GM12878 (cell line): ENCODE results near the gene SPART. TPM values are rescaled to one million over a fixed set of nuclear protein-coding genes. Genes with fewer than 3 reads are reported as not detected.
A peak's percentile ranks its signal among the peaks of the same experiment; 100 is the strongest.

Experiments
- CBX5 ChIP-seq: sonication (generic); IDR thresholded peaks from 2 replicates; pipeline ENCODE4 v1.6.1; 2016; ENCODE audit warnings: low read depth, moderate library complexity, mild to moderate bottlenecking, inconsistent platforms
- CHD1 ChIP-seq: IDR thresholded peaks from 2 replicates; pipeline ENCODE4 v1.6.1; 2012; ENCODE audit warnings: low read depth, low read length, improper control_type of control experiment
- CREB1 ChIP-seq: IDR thresholded peaks from 2 replicates; pipeline ENCODE4 v1.6.1; 2012; ENCODE audit warnings: low read depth, mild to moderate bottlenecking, inconsistent platforms
- GATAD2B ChIP-seq: fragments of 450-650 bp; conservative IDR thresholded peaks from 2 replicates; pipeline ENCODE4 v1.6.1; 2017; ENCODE audit warnings: low read depth, mild to moderate bottlenecking, moderate library complexity
- JUNB ChIP-seq: IDR thresholded peaks from 2 replicates; pipeline ENCODE4 v1.6.1; 2016; ENCODE audit warnings: antibody characterized with exemption, mild to moderate bottlenecking
- MEF2A ChIP-seq: IDR thresholded peaks from 2 replicates; pipeline ENCODE4 v1.6.1; 2011; ENCODE audit warnings: low read depth, mild to moderate bottlenecking, low read length, moderate library complexity; ENCODE audit not compliant: insufficient read depth
- MEF2B ChIP-seq: fragments of 450-650 bp; IDR thresholded peaks from 2 replicates; pipeline ENCODE4 v1.6.1; 2018; ENCODE audit warnings: mild to moderate bottlenecking, moderate library complexity; ENCODE audit not compliant: partially characterized antibody, poor library complexity, severe bottlenecking
- MTA2 ChIP-seq: fragments of 450-650 bp; IDR thresholded peaks from 2 replicates; pipeline ENCODE4 v1.6.1; 2016; ENCODE audit warnings: low read depth, mild to moderate bottlenecking, moderate library complexity
- NKRF ChIP-seq: fragments of 450-650 bp; conservative IDR thresholded peaks from 2 replicates; pipeline ENCODE4 v1.6.1; 2017; ENCODE audit warnings: mild to moderate bottlenecking, moderate library complexity
- NRF1 ChIP-seq: conservative IDR thresholded peaks from 2 replicates; pipeline ENCODE4 v1.6.1; 2011; ENCODE audit warnings: mild to moderate bottlenecking, low read depth, low read length, improper control_type of control experiment
- POLR2A ChIP-seq: IDR thresholded peaks from 2 replicates; pipeline ENCODE4 v1.6.1; 2011; ENCODE audit warnings: low read depth, mild to moderate bottlenecking, low read length
- POU2F2 ChIP-seq: IDR thresholded peaks from 3 replicates; pipeline ENCODE4 v1.6.1; 2011; ENCODE audit warnings: low read depth, mild to moderate bottlenecking, low read length, borderline replicate concordance
- RAD51 ChIP-seq: fragments of 450-650 bp; IDR thresholded peaks from 2 replicates; pipeline ENCODE4 v1.6.1; 2016; ENCODE audit warnings: moderate library complexity, mild to moderate bottlenecking, inconsistent platforms
- SIX5 ChIP-seq: IDR thresholded peaks from 2 replicates; pipeline ENCODE4 v1.6.1; 2011; ENCODE audit warnings: mild to moderate bottlenecking, low read depth, low read length, moderate library complexity; ENCODE audit not compliant: severe bottlenecking
- YY1 ChIP-seq: IDR thresholded peaks from 2 replicates; pipeline ENCODE4 v1.6.1; 2011; ENCODE audit warnings: low read depth, mild to moderate bottlenecking, low read length
- ZNF24 ChIP-seq: fragments of 450-650 bp; IDR thresholded peaks from 2 replicates; pipeline ENCODE4 v1.6.1; 2017; ENCODE audit warnings: antibody characterized with exemption, mild to moderate bottlenecking
- ZNF592 ChIP-seq: fragments of 450-650 bp; IDR thresholded peaks from 2 replicates; pipeline ENCODE4 v1.6.1; 2017; ENCODE audit warnings: mild to moderate bottlenecking, moderate library complexity
- polyA plus RNA-seq, 11 experiments: library from polyadenylated mRNA; depleted of rRNA in 4 of 11; unstranded in 6 of 11; stranded (reverse) in 5 of 11; fragments of >200 nt; fragmentation: Nextera tagmentation in 4 of 11; fragmentation: Illumina TruSeq in 1 of 11; extraction: Ambion mirVana in 4 of 11; extraction: Trizol in 1 of 11; gene quantifications; 1 replicate in 1 of 11; 2 replicates in 10 of 11; pipeline versions ENCODE4 v1.2.1 to v1.2.3, GENCODE V29; 2011 to 2016; ENCODE audit warnings: inconsistent platforms in 2 of 11, missing spikeins in 2 of 11, low read depth in 1 of 11
- total RNA-seq, 4 experiments: library from RNA; depleted of rRNA in 3 of 4; stranded (reverse); fragments of >200 nt in 3 of 4; fragmentation: Illumina TruSeq in 1 of 4; extraction: Trizol in 1 of 4; gene quantifications; 2 replicates each; pipeline versions ENCODE4 v1.2.1 to v1.2.3, GENCODE V29; 2013 to 2021
- TF ChIP-seq, protein P1 (sequence below): fragments of 450-650 bp; IDR thresholded peaks from 2 replicates; pipeline ENCODE4 v1.6.1; 2018; ENCODE audit warnings: borderline replicate concordance, mild to moderate bottlenecking; ENCODE audit not compliant: partially characterized antibody
- TF ChIP-seq, protein P2 (sequence below): fragments of 450-650 bp; IDR thresholded peaks from 2 replicates; pipeline ENCODE4 v1.6.1; 2017; ENCODE audit warnings: mild to moderate bottlenecking, low read depth, inconsistent platforms; ENCODE audit not compliant: poor library complexity, severe bottlenecking

Gene SPART
- total and polyA plus RNA-seq, 10 of the 15 experiments (the other 5 are each of a cell fraction or from before 2014, with no cell fraction given) = 17.6 to 74.6 (median 42.1) TPM

GRCh38 chr13:36346222-36347083 is at the start of gene SPART (continued):
- TF ChIP-seq NKRF (peak; percentile 83), POLR2A (peak; percentile 54), CHD1 (0 out of 2 replicates have a peak, but pooled peaks have one; percentile 81), RAD51 (peak; percentile 86), MTA2 (no peak), NRF1 (peak; percentile 43), MEF2A (no peak), POU2F2 (0 out of 3 replicates have a peak, but pooled peaks have one; percentile 18), ZNF24 (0 out of 2 replicates have a peak, but pooled peaks have one; percentile 42), JUNB (no peak), YY1 (peak; percentile 74), GATAD2B (peak; percentile 100), SIX5 (no peak), CBX5 (peak; percentile 53; the same call in 1 of the 2 replicates), CREB1 (no peak; the same call in 1 of the 2 replicates), MEF2B (peak; percentile 59), ZNF592 (peak; percentile 74; the same call in 1 of the 2 replicates)
- TF ChIP-seq, protein P1, sequence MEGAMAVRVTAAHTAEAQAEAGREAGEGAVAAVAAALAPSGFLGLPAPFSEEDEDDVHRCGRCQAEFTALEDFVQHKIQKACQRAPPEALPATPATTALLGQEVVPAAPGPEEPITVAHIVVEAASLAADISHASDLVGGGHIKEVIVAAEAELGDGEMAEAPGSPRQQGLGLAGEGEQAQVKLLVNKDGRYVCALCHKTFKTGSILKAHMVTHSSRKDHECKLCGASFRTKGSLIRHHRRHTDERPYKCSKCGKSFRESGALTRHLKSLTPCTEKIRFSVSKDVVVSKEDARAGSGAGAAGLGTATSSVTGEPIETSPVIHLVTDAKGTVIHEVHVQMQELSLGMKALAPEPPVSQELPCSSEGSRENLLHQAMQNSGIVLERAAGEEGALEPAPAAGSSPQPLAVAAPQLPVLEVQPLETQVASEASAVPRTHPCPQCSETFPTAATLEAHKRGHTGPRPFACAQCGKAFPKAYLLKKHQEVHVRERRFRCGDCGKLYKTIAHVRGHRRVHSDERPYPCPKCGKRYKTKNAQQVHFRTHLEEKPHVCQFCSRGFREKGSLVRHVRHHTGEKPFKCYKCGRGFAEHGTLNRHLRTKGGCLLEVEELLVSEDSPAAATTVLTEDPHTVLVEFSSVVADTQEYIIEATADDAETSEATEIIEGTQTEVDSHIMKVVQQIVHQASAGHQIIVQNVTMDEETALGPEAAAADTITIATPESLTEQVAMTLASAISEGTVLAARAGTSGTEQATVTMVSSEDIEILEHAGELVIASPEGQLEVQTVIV = no peak
- TF ChIP-seq, protein P2, sequence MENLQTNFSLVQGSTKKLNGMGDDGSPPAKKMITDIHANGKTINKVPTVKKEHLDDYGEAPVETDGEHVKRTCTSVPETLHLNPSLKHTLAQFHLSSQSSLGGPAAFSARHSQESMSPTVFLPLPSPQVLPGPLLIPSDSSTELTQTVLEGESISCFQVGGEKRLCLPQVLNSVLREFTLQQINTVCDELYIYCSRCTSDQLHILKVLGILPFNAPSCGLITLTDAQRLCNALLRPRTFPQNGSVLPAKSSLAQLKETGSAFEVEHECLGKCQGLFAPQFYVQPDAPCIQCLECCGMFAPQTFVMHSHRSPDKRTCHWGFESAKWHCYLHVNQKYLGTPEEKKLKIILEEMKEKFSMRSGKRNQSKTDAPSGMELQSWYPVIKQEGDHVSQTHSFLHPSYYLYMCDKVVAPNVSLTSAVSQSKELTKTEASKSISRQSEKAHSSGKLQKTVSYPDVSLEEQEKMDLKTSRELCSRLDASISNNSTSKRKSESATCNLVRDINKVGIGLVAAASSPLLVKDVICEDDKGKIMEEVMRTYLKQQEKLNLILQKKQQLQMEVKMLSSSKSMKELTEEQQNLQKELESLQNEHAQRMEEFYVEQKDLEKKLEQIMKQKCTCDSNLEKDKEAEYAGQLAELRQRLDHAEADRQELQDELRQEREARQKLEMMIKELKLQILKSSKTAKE = no peak
